NCI-H187 treated with DMSO at 0.1 percent for 48 hours (cell line): Measurements from ENCODE around the gene HMCES.
"Not testable (repeated sequence)": the region's sequence is repeated elsewhere in the genome, so short reads cannot be mapped to it uniquely, and the experiment has no call there.

Experiments
- DNase-seq: peaks from one replicate; lab custom pipeline; 2025; lab: John Stamatoyannopoulos, UW

Gene HMCES

GRCh38 chr3:129259612-129260477 lies 18.8 kb upstream of the HMCES start:
- no peak for DNase-seq

GRCh38 chr3:129260606-129261005 lies 18.1 kb upstream of the HMCES start:
- DNase-seq, result no peak

- DNase-seq, result no peak
These were observed 16.8 kb upstream of the HMCES start for GRCh38 chr3:129261894-129262293.

- peak; percentile 73 for DNase-seq
These were observed 15.3 kb upstream of the HMCES start for GRCh38 chr3:129263161-129263910.

- DNase-seq, result not testable (repeated sequence)
These were observed 13.7 kb upstream of the HMCES start for GRCh38 chr3:129264994-129265393.

- no peak for DNase-seq
These were observed 12.0 kb upstream of the HMCES start for GRCh38 chr3:129266651-129267050.

- no peak for DNase-seq
These were observed 10.3 kb upstream of the HMCES start for GRCh38 chr3:129268396-129268795.

GRCh38 chr3:129271674-129272073 lies 7.0 kb upstream of the HMCES start:
- no peak for DNase-seq

- DNase-seq, result no peak
These were observed 2.3 kb upstream of the HMCES start for GRCh38 chr3:129276385-129276784.

- no peak for DNase-seq
These were observed 820 bp upstream of the HMCES start for GRCh38 chr3:129277829-129278271.

- no peak for DNase-seq
These were observed 566 bp downstream of the HMCES start for GRCh38 chr3:129278966-129279906.

GRCh38 chr3:129280183-129280582 lies 1.5 kb downstream of the HMCES start:
- DNase-seq, result no peak

GRCh38 chr3:129281726-129282125 lies 3.1 kb downstream of the HMCES start:
- no peak for DNase-seq

- DNase-seq, result no peak
These were observed 4.2 kb downstream of the HMCES start for GRCh38 chr3:129282727-129283327.

GRCh38 chr3:129286081-129286480 lies 7.4 kb downstream of the HMCES start:
- DNase-seq, result no peak

GRCh38 chr3:129288446-129288845 lies 9.8 kb downstream of the HMCES start:
- DNase-seq, result no peak

GRCh38 chr3:129289201-129289921 lies 10.7 kb downstream of the HMCES start:
- DNase-seq, result no peak

- no peak for DNase-seq
These were observed 12.7 kb downstream of the HMCES start for GRCh38 chr3:129291236-129291886.

- DNase-seq, result no peak
These were observed 16.6 kb downstream of the HMCES start for GRCh38 chr3:129295286-129295685.
